Astrocyte (in vitro differentiated cells and primary cell): ENCODE results near the gene ASB3. TPM values are rescaled to one million over a fixed set of nuclear protein-coding genes. Genes with fewer than 3 reads are reported as not detected.
A peak's percentile ranks its signal among the peaks of the same experiment; 100 is the strongest.

Experiments
- DNase-seq: peaks from one replicate; pipeline ENCODE4 v3.0.0-alpha.2; 2010; ENCODE audit warnings: low read depth
- FAIRE-seq: peaks from 2 replicates; lab custom pipeline; 2011; peaks lifted over from hg19 to GRCh38; lab: Jason Lieb, UNC
- H2AFZ ChIP-seq: 2 replicates; pipeline ENCODE4 v1.6.0; 2012; ENCODE audit warnings: low read depth, low read length, inconsistent platforms
- H3K27ac ChIP-seq: 2 replicates; pipeline ENCODE4 v1.5.1; 2011; ENCODE audit warnings: low read depth, low read length, inconsistent platforms
- H3K27me3 ChIP-seq: 2 replicates; pipeline ENCODE4 v1.6.0; 2011; ENCODE audit warnings: low read length, inconsistent platforms; ENCODE audit not compliant: insufficient read depth
- H3K36me3 ChIP-seq: 2 replicates; pipeline ENCODE4 v1.5.1; 2011; ENCODE audit warnings: low read length, inconsistent platforms; ENCODE audit not compliant: insufficient read depth
- H3K4me1 ChIP-seq: 2 replicates; pipeline ENCODE4 v1.5.1; 2011; ENCODE audit warnings: low read length, inconsistent platforms; ENCODE audit not compliant: insufficient read depth
- H3K4me2 ChIP-seq: 2 replicates; pipeline ENCODE4 v1.6.0; 2012; ENCODE audit warnings: low read length, inconsistent platforms
- H3K4me3 ChIP-seq: 2 replicates; pipeline ENCODE4 v1.5.1; 2011; ENCODE audit warnings: low read depth, mild to moderate bottlenecking, low read length, inconsistent platforms; ENCODE audit not compliant: insufficient read depth
- H3K79me2 ChIP-seq: 2 replicates; pipeline ENCODE4 v1.6.0; 2012; ENCODE audit warnings: mild to moderate bottlenecking, low read length, inconsistent platforms; ENCODE audit not compliant: insufficient read depth
- H3K9ac ChIP-seq: 2 replicates; pipeline ENCODE4 v1.6.0; 2012; ENCODE audit warnings: mild to moderate bottlenecking, low read length, inconsistent platforms
- H3K9me3 ChIP-seq: 2 replicates; pipeline ENCODE4 v1.5.1; 2012; ENCODE audit warnings: low read depth, mild to moderate bottlenecking, low read length, inconsistent platforms; ENCODE audit not compliant: insufficient read depth
- H4K20me1 ChIP-seq: 2 replicates; pipeline ENCODE4 v1.6.0; 2012; ENCODE audit warnings: low read length, inconsistent platforms; ENCODE audit not compliant: insufficient read depth
- H3K27ac Mint-ChIP-seq: one replicate; pipeline ENCODE4 v1.8.0; 2021; ENCODE audit warnings: mild to moderate bottlenecking, mixed read lengths; ENCODE audit not compliant: unreplicated experiment
- H3K27me3 Mint-ChIP-seq: one replicate; pipeline ENCODE4 v1.8.0; 2021; ENCODE audit warnings: low read depth, mixed read lengths; ENCODE audit not compliant: unreplicated experiment
- H3K36me3 Mint-ChIP-seq: one replicate; pipeline ENCODE4 v1.8.0; 2021; ENCODE audit warnings: low read depth, mixed read lengths; ENCODE audit not compliant: unreplicated experiment
- H3K4me1 Mint-ChIP-seq: one replicate; pipeline ENCODE4 v1.8.0; 2021; ENCODE audit warnings: low read depth, mixed read lengths; ENCODE audit not compliant: unreplicated experiment
- H3K4me3 Mint-ChIP-seq: one replicate; pipeline ENCODE4 v1.8.0; 2021; ENCODE audit warnings: mild to moderate bottlenecking, moderate library complexity, mixed read lengths; ENCODE audit not compliant: unreplicated experiment
- H3K9me3 Mint-ChIP-seq: one replicate; pipeline ENCODE4 v1.8.0; 2021; ENCODE audit warnings: mild to moderate bottlenecking, mixed read lengths; ENCODE audit not compliant: unreplicated experiment
- CTCF ChIP-seq: IDR thresholded peaks from 2 replicates; pipeline ENCODE4 v1.5.1; 2011; ENCODE audit warnings: low read depth, mild to moderate bottlenecking, inconsistent platforms, low read length, moderate library complexity; ENCODE audit not compliant: insufficient read depth
- EZH2 ChIP-seq: IDR thresholded peaks from 2 replicates; pipeline ENCODE4 v1.6.1; 2012; ENCODE audit warnings: mild to moderate bottlenecking, low read length, inconsistent platforms; ENCODE audit not compliant: insufficient read depth
- total RNA-seq: library from RNA; stranded (reverse); gene quantifications from 2 replicates; pipeline ENCODE4 v1.2.1, GENCODE V29; 2021

The ASB3 gene
- total RNA-seq, 1 donor from 2014 or later: 26.4 TPM

GRCh38 chr2:53744395-53745065 lies 42.2 kb downstream of the ASB3 start:
- H3K4me3 Mint-ChIP-seq: no peak overlapping the region
- H3K27ac ChIP-seq: no peak overlapping the region
- peaks cover 8% of the 10 kb centered on the region for H3K4me1 Mint-ChIP-seq
- no peaks in the 10 kb centered on the region for H3K79me2 ChIP-seq
- no peak overlapping the region for H3K4me3 ChIP-seq
- H3K4me2 ChIP-seq: no peak overlapping the region
- DNase-seq (no peak), FAIRE-seq (no peak)
- no peaks in the 10 kb centered on the region for H3K27me3 Mint-ChIP-seq
- no peak overlapping the region for H2AFZ ChIP-seq
- no peak overlapping the region for H3K27ac Mint-ChIP-seq
- no peaks in the 10 kb centered on the region for H3K9me3 ChIP-seq
- no peak for TF ChIP-seq CTCF
- no peak for TF ChIP-seq EZH2
- H3K36me3 Mint-ChIP-seq: peaks cover 2% of the 10 kb centered on the region
- H3K36me3 ChIP-seq: peaks cover 3% of the 10 kb centered on the region
- no peak overlapping the region for H3K9ac ChIP-seq
- no peaks in the 10 kb centered on the region for H4K20me1 ChIP-seq
- H3K27me3 ChIP-seq: no peaks in the 10 kb centered on the region
- no peaks in the 10 kb centered on the region for H3K9me3 Mint-ChIP-seq
- H3K4me1 ChIP-seq: no peaks in the 10 kb centered on the region

- H3K36me3 ChIP-seq: no peaks in the 10 kb centered on the region
- no peak overlapping the region for H3K9ac ChIP-seq
- H3K27me3 ChIP-seq: no peaks in the 10 kb centered on the region
- H3K27me3 Mint-ChIP-seq: no peaks in the 10 kb centered on the region
- peaks cover 5% of the 10 kb centered on the region for H3K36me3 Mint-ChIP-seq
- no peak overlapping the region for H2AFZ ChIP-seq
- FAIRE-seq (no peak), DNase-seq (peak; percentile 35)
- H3K4me3 ChIP-seq: no peak overlapping the region
- H3K4me1 Mint-ChIP-seq: peaks cover 8% of the 10 kb centered on the region
- TF ChIP-seq EZH2 (no peak), CTCF (peak; percentile 37)
- no peak overlapping the region for H3K27ac Mint-ChIP-seq
- H3K4me2 ChIP-seq: no peak overlapping the region
- no peaks in the 10 kb centered on the region for H4K20me1 ChIP-seq
- no peak overlapping the region for H3K27ac ChIP-seq
- H3K79me2 ChIP-seq: no peaks in the 10 kb centered on the region
- no peak overlapping the region for H3K4me3 Mint-ChIP-seq
- H3K9me3 Mint-ChIP-seq: no peaks in the 10 kb centered on the region
- H3K4me1 ChIP-seq: no peaks in the 10 kb centered on the region
- no peaks in the 10 kb centered on the region for H3K9me3 ChIP-seq
Measured at GRCh38 chr2:53740170-53740569, 46.6 kb downstream of the ASB3 start.

GRCh38 chr2:53739032-53739431 lies 47.7 kb downstream of the ASB3 start:
- FAIRE-seq: no peak
- H3K27ac Mint-ChIP-seq: no peak overlapping the region

More at GRCh38 chr2:53739032-53739431, 47.7 kb downstream of the ASB3 start:
- H3K27ac ChIP-seq: no peak overlapping the region
- H3K27me3 ChIP-seq: no peaks in the 10 kb centered on the region
- TF ChIP-seq EZH2 (no peak), CTCF (no peak)
- Mint-ChIP-seq H3K27me3 (no peaks in the 10 kb centered on the region), H3K4me1 (peaks cover 14% of the 10 kb centered on the region), H3K9me3 (no peaks in the 10 kb centered on the region), H3K36me3 (peaks cover 11% of the 10 kb centered on the region), H3K4me3 (no peak overlapping the region)
- H4K20me1 ChIP-seq: no peaks in the 10 kb centered on the region
- H3K9ac ChIP-seq: no peak overlapping the region
- H3K9me3 ChIP-seq: no peaks in the 10 kb centered on the region
- no peaks in the 10 kb centered on the region for H3K36me3 ChIP-seq
- H3K4me1 ChIP-seq: no peaks in the 10 kb centered on the region
- DNase-seq: no peak
- no peaks in the 10 kb centered on the region for H3K79me2 ChIP-seq
- no peak overlapping the region for H3K4me2 ChIP-seq
- no peak overlapping the region for H3K4me3 ChIP-seq
- no peak overlapping the region for H2AFZ ChIP-seq
